Panc1 (cell line): ENCODE results near the gene SREBF2. TPM values are rescaled to one million over a fixed set of nuclear protein-coding genes. Genes with fewer than 3 reads are reported as not detected.

ENCODE experiments used
- ATAC-seq: fragments of 200-7000 bp; cut with Tn5 transposase; 2 replicates; pipeline ENCODE4 v1.9.1; 2020; ENCODE audit warnings: mild to moderate bottlenecking, moderate library complexity
- BruUV-seq: library from RNA; stranded (reverse); fragments of 400-500 nt; replicated peaks from 2 replicates; lab custom pipeline; 2021; lab: Mats Ljungman, UMichigan
- CTCF ChIA-PET: fragments of 300-600 bp; sonication (Branson Sonifier 250); formaldehyde crosslinking; loops from one replicate; lab custom pipeline; 2022; ENCODE audit warnings: antibody characterized with exemption; lab: Charles Lee
- POLR2A ChIA-PET: fragments of 300-600 bp; sonication (Branson Sonifier 250); formaldehyde crosslinking; loops from one replicate; lab custom pipeline; 2022; ENCODE audit warnings: antibody characterized with exemption; lab: Charles Lee
- DNase-seq: peaks from one replicate; pipeline ENCODE4 v3.0.0-alpha.2; 2010; ENCODE audit warnings: low read depth, low spot score
- H3K27ac ChIP-seq: 2 replicates; pipeline ENCODE4 v1.5.1; 2011; ENCODE audit warnings: mild to moderate bottlenecking, low read length, inconsistent platforms
- H3K27me3 ChIP-seq: fragments of 200-500 bp; sonication (Bioruptor generic); 2 replicates; pipeline ENCODE4 v1.6.0; 2014; ENCODE audit warnings: low read length, inconsistent platforms; ENCODE audit not compliant: control insufficient read depth, insufficient read depth
- H3K36me3 ChIP-seq: fragments of 200-500 bp; sonication (Bioruptor generic); 2 replicates; pipeline ENCODE4 v1.5.1; 2014; ENCODE audit warnings: inconsistent platforms, mild to moderate bottlenecking, low read length, moderate library complexity; ENCODE audit not compliant: control insufficient read depth, insufficient read depth
- H3K4me1 ChIP-seq: 2 replicates; pipeline ENCODE4 v1.5.1; 2011; ENCODE audit warnings: inconsistent platforms, mild to moderate bottlenecking, low read length, moderate library complexity; ENCODE audit not compliant: control insufficient read depth, insufficient read depth
- H3K4me3 ChIP-seq, 2 experiments: 2 replicates each; pipeline ENCODE4 v1.5.1; 2011 to 2012; ENCODE audit warnings: low read depth in 2 of 2, low read length in 2 of 2, mild to moderate bottlenecking in 2 of 2, inconsistent platforms in 1 of 2, moderate library complexity in 1 of 2
- H3K9me3 ChIP-seq: fragments of 200-500 bp; sonication (Bioruptor generic); 2 replicates; pipeline ENCODE4 v1.5.1; 2014; ENCODE audit warnings: low read depth, mild to moderate bottlenecking, inconsistent platforms, low read length, moderate library complexity; ENCODE audit not compliant: control insufficient read depth, insufficient read depth
- POLR2AphosphoS5 ChIP-seq: IDR thresholded peaks from 2 replicates; pipeline ENCODE4 v1.6.1; 2012; ENCODE audit warnings: mild to moderate bottlenecking, low read depth, low read length, moderate library complexity
- REST ChIP-seq, 2 experiments: IDR thresholded peaks; 2 replicates each; pipeline ENCODE4 v1.6.1; 2011 to 2012; ENCODE audit warnings: low read depth in 2 of 2, control low read depth in 1 of 2, low read length in 1 of 2, mild to moderate bottlenecking in 1 of 2, moderate library complexity in 1 of 2; ENCODE audit not compliant: insufficient read depth in 1 of 2
- SIN3A ChIP-seq: IDR thresholded peaks from 2 replicates; pipeline ENCODE4 v1.6.1; 2012; ENCODE audit warnings: low read depth, mild to moderate bottlenecking, low read length, moderate library complexity, borderline replicate concordance; ENCODE audit not compliant: insufficient read depth
- TCF7L2 ChIP-seq: IDR thresholded peaks from 2 replicates; pipeline ENCODE4 v1.6.1; 2011; ENCODE audit warnings: mild to moderate bottlenecking, low read depth, low read length, inconsistent platforms
- in situ Hi-C: cut with HindIII; loops from 2 replicates; pipeline ENCODE4 v1.10.0; 2016; ENCODE audit warnings: low sequenced_read_pairs, low pct_unique_long_range_greater_than_20kb
- intact Hi-C: fragments of 100-400 bp; cut with micrococcal nuclease; formaldehyde crosslinking; loops from one replicate; pipeline ENCODE4 v1.10.0; 2022; ENCODE audit not compliant: unreplicated experiment
- total RNA-seq: library from RNA; stranded (reverse); gene quantifications from one replicate; pipeline ENCODE4 v1.2.1, GENCODE V29; 2021; ENCODE audit not compliant: unreplicated experiment
- TF ChIP-seq, protein P1 (sequence below): fragments of 450-650 bp; IDR thresholded peaks from 2 replicates; pipeline ENCODE4 v1.5.1; 2017; ENCODE audit warnings: mild to moderate bottlenecking

The SREBF2 gene
- total RNA-seq, 1 experiment from 2014 or later: 73.0 TPM

DNA sequence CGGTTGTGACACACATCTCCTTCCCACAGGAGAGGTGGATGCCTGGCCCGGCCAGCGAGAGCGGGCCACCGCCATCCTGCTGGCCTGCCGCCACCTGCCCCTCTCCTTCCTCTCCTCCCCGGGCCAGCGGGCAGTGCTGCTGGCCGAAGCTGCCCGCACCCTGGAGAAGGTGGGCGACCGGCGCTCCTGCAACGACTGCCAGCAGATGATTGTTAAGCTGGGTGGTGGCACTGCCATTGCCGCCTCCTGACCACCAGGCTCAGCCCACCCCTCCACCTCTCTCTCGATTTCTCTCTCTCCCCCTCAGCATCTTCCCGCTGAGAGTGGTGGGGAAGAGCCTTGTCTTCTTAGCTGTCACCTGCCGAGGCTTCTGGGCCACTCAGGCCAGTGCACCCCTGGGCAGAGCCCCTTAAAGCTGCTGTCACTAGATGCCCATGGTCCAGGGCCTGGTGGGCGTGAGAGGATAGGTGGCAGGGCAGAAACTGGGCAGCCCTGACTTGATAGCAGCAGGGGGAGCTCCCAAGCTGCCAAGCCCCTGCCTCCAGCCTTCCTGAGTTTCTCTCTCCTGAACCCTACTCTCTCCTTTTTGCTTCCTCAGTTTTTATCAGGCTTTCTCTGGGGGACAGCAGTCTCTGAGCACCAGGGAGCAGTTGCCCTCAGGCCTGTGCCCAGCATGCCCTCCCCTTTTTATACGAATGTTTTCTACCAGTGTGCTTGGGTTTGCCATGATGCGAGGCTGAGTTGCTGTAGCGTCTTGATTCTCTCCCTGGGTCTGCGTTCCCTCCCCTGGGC is 72.7 kb downstream of the SREBF2 start:
- TF ChIP-seq POLR2AphosphoS5 (no peak), REST (IDR thresholded peaks at IDR 0.05; ENCODE audit: insufficient read depth in 1 of 2, low read depth in 2 of 2, low read length in 1 of 2) (no peak), TCF7L2 (no peak), SIN3A (no peak)
- TF ChIP-seq, protein P1, sequence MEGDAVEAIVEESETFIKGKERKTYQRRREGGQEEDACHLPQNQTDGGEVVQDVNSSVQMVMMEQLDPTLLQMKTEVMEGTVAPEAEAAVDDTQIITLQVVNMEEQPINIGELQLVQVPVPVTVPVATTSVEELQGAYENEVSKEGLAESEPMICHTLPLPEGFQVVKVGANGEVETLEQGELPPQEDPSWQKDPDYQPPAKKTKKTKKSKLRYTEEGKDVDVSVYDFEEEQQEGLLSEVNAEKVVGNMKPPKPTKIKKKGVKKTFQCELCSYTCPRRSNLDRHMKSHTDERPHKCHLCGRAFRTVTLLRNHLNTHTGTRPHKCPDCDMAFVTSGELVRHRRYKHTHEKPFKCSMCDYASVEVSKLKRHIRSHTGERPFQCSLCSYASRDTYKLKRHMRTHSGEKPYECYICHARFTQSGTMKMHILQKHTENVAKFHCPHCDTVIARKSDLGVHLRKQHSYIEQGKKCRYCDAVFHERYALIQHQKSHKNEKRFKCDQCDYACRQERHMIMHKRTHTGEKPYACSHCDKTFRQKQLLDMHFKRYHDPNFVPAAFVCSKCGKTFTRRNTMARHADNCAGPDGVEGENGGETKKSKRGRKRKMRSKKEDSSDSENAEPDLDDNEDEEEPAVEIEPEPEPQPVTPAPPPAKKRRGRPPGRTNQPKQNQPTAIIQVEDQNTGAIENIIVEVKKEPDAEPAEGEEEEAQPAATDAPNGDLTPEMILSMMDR: no peak
- no peak for ATAC-seq

GRCh38 chr22:41906822-41907221 is 73.9 kb downstream of the SREBF2 start:
- Histone ChIP-seq H3K4me3 (no peak overlapping the region), H3K27ac (no peak overlapping the region), H3K36me3 (no peaks in the 10 kb centered on the region), H3K4me1 (no peaks in the 10 kb centered on the region; the same call in 1 of the 2 replicates), H3K27me3 (no peaks in the 10 kb centered on the region), H3K9me3 (no peaks in the 10 kb centered on the region)
- DNase-seq: no peak
- TF ChIP-seq, protein P1: no peak
- TF ChIP-seq SIN3A (no peak), POLR2AphosphoS5 (no peak), TCF7L2 (no peak), REST (IDR thresholded peaks at IDR 0.05; ENCODE audit: insufficient read depth in 1 of 2, low read depth in 2 of 2, low read length in 1 of 2) (no peak)
- no peak for ATAC-seq
- CTCF ChIA-PET: interaction anchor here (1.6 kb wide), 1 partner anchor 19 kb away, joined by 3 read pairs; no protein-coding TSS in a partner anchor
- POLR2A ChIA-PET: no interaction called here
- intact Hi-C loops: no loop called here
- in situ Hi-C loops: no loop called here
- TSS peak; percentile 85 for BruUV-seq

More for the DNA sequence above, 72.7 kb downstream of the SREBF2 start:
- no TSS peak for BruUV-seq
- DNase-seq: no peak
- intact Hi-C loops (no loop called here), in situ Hi-C loops (no loop called here)
- Histone ChIP-seq H3K4me1 (no peaks in the 10 kb centered on the region; the same call in 1 of the 2 replicates), H3K27ac (no peak overlapping the region), H3K36me3 (no peaks in the 10 kb centered on the region), H3K4me3 (no peak overlapping the region), H3K27me3 (no peaks in the 10 kb centered on the region), H3K9me3 (no peaks in the 10 kb centered on the region)
- ChIA-PET POLR2A (no interaction called here), CTCF (no interaction called here)
